ENCODE data around the gene GAB2. TPM values are rescaled to one million over a fixed set of nuclear protein-coding genes. Genes with fewer than 3 reads are reported as not detected.

The GAB2 gene
- total RNA-seq, 1 donor from 2014 or later, result 39.9 TPM

GRCh38 chr11:78291503-78292108, 126.0 kb downstream of the GAB2 start:
- no peak for DNase-seq (ENCODE audit: low spot score in 2 of 2, unreplicated experiment in 2 of 2)
- no peak for TF ChIP-seq CTCF (IDR thresholded peaks at IDR 0.05; ENCODE audit: unreplicated experiment)
- Mint-ChIP-seq H3K36me3 (peaks cover 26% of the 10 kb centered on the region), H3K4me3 (no peak overlapping the region), H3K4me1 (peaks cover 3% of the 10 kb centered on the region), H3K9me3 (peaks cover 24% of the 10 kb centered on the region), H3K27me3 (ENCODE audit: low read depth) (no peaks in the 10 kb centered on the region), H3K27ac (no peak overlapping the region)

DNA sequence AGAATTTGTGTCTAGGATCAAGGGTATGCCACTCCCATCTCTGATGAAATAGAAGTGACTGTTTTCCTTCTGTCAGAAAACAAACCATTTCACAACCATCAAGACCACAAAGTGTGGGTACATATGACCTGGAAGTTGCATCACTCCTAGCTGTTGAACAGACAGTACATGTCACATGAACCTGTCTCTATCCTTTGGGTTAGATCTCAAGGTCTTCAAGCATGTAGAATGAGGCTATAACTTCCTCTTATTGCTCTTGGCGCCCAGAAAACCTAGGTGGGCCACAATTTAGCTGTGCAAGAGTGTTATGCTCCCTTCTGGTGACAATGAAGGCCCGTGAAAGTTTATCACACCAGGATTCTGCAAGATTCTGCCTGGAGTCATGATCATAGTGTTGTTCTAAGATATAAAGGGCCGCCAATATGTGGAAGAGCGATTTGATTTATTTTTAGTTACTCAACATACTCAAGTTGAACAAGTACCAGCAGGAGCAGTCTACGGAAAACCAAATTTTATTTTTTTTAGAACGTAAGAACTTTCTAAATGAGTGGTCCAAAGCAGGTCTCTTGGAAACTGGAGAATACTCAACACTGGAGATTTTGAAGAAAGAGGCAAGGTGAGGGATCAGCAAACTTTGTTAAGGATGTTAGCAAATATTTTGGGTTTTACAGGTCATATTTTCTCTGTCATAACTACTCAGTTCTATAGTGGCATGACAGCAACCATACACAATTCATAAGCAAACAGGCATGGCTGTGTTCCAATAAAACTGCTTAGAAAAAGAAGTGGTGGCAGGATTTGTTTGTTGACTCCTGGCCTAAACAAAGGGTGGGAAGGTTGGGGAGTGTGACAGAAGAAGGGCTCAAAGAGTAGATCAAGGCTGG, 127.1 kb downstream of the GAB2 start:
- Mint-ChIP-seq H3K27ac (no peak overlapping the region), H3K27me3 (ENCODE audit: low read depth) (no peaks in the 10 kb centered on the region), H3K9me3 (peaks cover 24% of the 10 kb centered on the region), H3K4me3 (no peak overlapping the region), H3K4me1 (peaks cover 4% of the 10 kb centered on the region), H3K36me3 (peaks cover 25% of the 10 kb centered on the region)
- DNase-seq (ENCODE audit: low spot score in 2 of 2, unreplicated experiment in 2 of 2), result no peak
- no peak for TF ChIP-seq CTCF (IDR thresholded peaks at IDR 0.05; ENCODE audit: unreplicated experiment)

DNA sequence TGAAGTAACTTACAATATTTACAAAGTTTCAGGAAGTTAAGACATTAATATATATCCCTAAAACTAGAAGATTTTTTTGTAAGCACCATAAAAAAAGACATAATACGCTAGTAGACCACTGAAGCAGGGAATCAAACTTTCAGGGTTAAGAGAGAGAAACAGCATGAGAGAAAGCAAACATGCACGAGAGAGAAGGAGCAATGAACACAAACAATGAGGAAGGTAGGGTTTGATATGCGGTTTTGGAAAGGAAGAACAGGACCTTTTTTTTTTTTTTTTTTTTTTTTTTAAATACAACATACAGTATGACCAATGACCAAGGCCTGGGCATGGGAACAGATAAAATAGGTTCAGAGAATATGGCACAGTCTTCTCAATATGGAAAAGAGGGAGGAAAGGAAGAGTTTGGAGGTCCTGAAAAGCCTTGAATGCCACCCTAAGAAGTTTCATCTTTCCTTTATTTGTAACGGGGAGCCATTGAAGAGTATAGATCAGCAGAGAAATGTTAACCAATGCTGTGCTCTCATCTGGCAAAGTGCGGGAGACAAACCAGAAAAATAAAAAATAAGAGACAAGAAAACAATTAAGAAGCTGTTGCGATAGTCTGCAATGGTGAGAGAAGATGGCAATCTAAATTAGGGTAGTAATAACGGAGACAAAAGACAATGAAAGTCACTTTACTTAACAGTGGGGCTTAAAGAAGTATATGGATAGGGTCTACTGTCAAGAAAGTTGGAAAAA, 127.9 kb downstream of the GAB2 start:
- Mint-ChIP-seq H3K4me3 (no peak overlapping the region), H3K27ac (no peak overlapping the region), H3K4me1 (peaks cover 8% of the 10 kb centered on the region), H3K9me3 (peaks cover 24% of the 10 kb centered on the region), H3K27me3 (ENCODE audit: low read depth) (no peaks in the 10 kb centered on the region), H3K36me3 (peaks cover 23% of the 10 kb centered on the region)
- TF ChIP-seq CTCF (IDR thresholded peaks at IDR 0.05; ENCODE audit: unreplicated experiment), result no peak
- DNase-seq (ENCODE audit: low spot score in 2 of 2, unreplicated experiment in 2 of 2), result no peak

DNA sequence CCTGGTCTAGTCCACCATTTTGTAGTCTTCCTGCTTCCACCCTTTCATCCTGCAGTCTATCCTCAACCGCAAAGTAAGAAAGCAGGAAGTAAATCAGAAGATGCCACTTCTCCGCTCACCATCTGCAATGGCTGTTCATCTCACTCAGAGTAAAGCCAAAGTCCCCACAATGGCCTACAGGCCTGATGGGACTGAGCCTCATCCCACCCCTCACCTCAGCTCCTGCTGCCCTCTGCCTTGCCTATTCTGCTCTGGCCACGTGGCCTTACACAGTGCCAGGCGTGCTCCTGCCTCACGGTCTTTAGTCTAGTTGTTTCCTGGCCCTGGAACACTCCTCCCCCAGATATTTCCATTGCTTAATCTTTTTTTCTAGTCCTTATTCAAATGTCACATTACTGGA, 133.4 kb downstream of the GAB2 start:
- peaks cover 14% of the 10 kb centered on the region for H3K36me3 Mint-ChIP-seq
- H3K4me3 Mint-ChIP-seq, result no peak overlapping the region
- TF ChIP-seq CTCF (IDR thresholded peaks at IDR 0.05; ENCODE audit: unreplicated experiment), result no peak
- H3K27me3 Mint-ChIP-seq (ENCODE audit: low read depth), result no peaks in the 10 kb centered on the region
- no peak overlapping the region for H3K27ac Mint-ChIP-seq
- peaks cover 5% of the 10 kb centered on the region for H3K9me3 Mint-ChIP-seq
- H3K4me1 Mint-ChIP-seq, result peaks cover 8% of the 10 kb centered on the region
- DNase-seq (ENCODE audit: low spot score in 2 of 2, unreplicated experiment in 2 of 2), result no peak

DNA sequence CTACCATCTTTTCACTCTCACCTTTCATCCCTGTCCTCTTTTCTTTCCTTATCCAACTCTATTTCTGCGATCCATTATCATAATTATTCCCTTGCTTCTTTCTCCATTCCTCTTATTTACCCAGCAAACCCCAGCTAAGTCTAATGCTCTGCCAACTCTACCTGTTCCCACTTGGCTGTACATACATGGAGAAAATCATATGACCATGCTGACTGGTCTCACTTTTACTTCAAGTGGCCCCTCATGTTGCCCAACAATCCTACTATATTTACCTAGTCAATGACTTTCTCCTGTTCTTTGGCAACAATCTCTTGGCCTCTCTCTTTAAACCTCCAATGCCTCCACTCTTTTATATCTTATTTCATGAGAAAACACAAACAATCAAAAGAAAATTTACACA, 134.8 kb downstream of the GAB2 start:
- Mint-ChIP-seq H3K27ac (no peak overlapping the region), H3K4me1 (peaks cover 17% of the 10 kb centered on the region), H3K9me3 (no peaks in the 10 kb centered on the region), H3K27me3 (ENCODE audit: low read depth) (no peaks in the 10 kb centered on the region), H3K36me3 (peaks cover 11% of the 10 kb centered on the region), H3K4me3 (no peak overlapping the region)
- no peak for DNase-seq (ENCODE audit: low spot score in 2 of 2, unreplicated experiment in 2 of 2)
- no peak for TF ChIP-seq CTCF (IDR thresholded peaks at IDR 0.05; ENCODE audit: unreplicated experiment)

Measured in mesothelial cell of epicardium (in vitro differentiated cells).